Hepatocyte (in vitro differentiated cells): Measurements from ENCODE around the gene TRMT11. TPM values are rescaled to one million over a fixed set of nuclear protein-coding genes. Genes with fewer than 3 reads are reported as not detected.
A peak's percentile ranks its signal among the peaks of the same experiment; 100 is the strongest.

Experiments used
- DNase-seq: peaks from one replicate; pipeline ENCODE4 v3.0.0-alpha.2; 2016; ENCODE audit warnings: low spot score
- H2AFZ ChIP-seq: fragments of 200-600 bp; sonication (generic); 2 replicates; pipeline ENCODE4 v1.6.0; 2016; ENCODE audit warnings: antibody characterized with exemption, mild to moderate bottlenecking
- H3K27ac ChIP-seq: fragments of 200-600 bp; sonication (generic); 2 replicates; pipeline ENCODE4 v1.5.1; 2016; ENCODE audit warnings: mild to moderate bottlenecking
- H3K27me3 ChIP-seq: fragments of 200-600 bp; sonication (generic); 2 replicates; pipeline ENCODE4 v1.6.1; 2016
- H3K36me3 ChIP-seq: fragments of 200-600 bp; sonication (generic); replicated peaks from 2 replicates; pipeline ENCODE4 v1.5.1; 2016; ENCODE audit warnings: low read depth; ENCODE audit not compliant: insufficient read depth
- H3K4me1 ChIP-seq: fragments of 200-600 bp; sonication (generic); 2 replicates; pipeline ENCODE4 v1.5.1; 2016; ENCODE audit warnings: mild to moderate bottlenecking, moderate library complexity; ENCODE audit not compliant: insufficient read depth
- H3K4me2 ChIP-seq: fragments of 200-600 bp; sonication (generic); 2 replicates; pipeline ENCODE4 v1.6.0; 2016
- H3K4me3 ChIP-seq: fragments of 200-600 bp; sonication (generic); 2 replicates; pipeline ENCODE4 v1.5.1; 2016; ENCODE audit warnings: mild to moderate bottlenecking
- H3K79me2 ChIP-seq: fragments of 200-600 bp; sonication (generic); 2 replicates; pipeline ENCODE4 v1.6.0; 2017; ENCODE audit warnings: mild to moderate bottlenecking
- H3K9me2 ChIP-seq: fragments of 200-600 bp; sonication (generic); replicated peaks from 2 replicates; pipeline ENCODE4 v1.6.0; 2017; ENCODE audit warnings: mild to moderate bottlenecking; ENCODE audit not compliant: insufficient read depth
- H3K9me3 ChIP-seq: fragments of 200-600 bp; sonication (generic); 2 replicates; pipeline ENCODE4 v1.5.1; 2016; ENCODE audit warnings: low read depth, mild to moderate bottlenecking
- H4K20me1 ChIP-seq: fragments of 200-600 bp; sonication (generic); 2 replicates; pipeline ENCODE4 v1.6.0; 2016; ENCODE audit warnings: mild to moderate bottlenecking; ENCODE audit not compliant: insufficient read depth, poor library complexity, severe bottlenecking
- CTCF ChIP-seq: fragments of 200-600 bp; sonication (generic); IDR thresholded peaks from 2 replicates; pipeline ENCODE4 v1.5.1; 2016; ENCODE audit warnings: antibody characterized with exemption, mild to moderate bottlenecking; ENCODE audit not compliant: poor library complexity
- EZH2 ChIP-seq: fragments of 200-600 bp; sonication (generic); IDR thresholded peaks from 2 replicates; pipeline ENCODE4 v1.6.1; 2016; ENCODE audit warnings: antibody characterized with exemption, mild to moderate bottlenecking, borderline replicate concordance
- EZH2phosphoT487 ChIP-seq: fragments of 200-600 bp; sonication (generic); IDR thresholded peaks from one replicate; pipeline ENCODE4 v1.6.1; 2018; ENCODE audit warnings: antibody characterized with exemption, mild to moderate bottlenecking, low read depth, moderate library complexity; ENCODE audit not compliant: unreplicated experiment, severe bottlenecking
- WGBS: methylation state at CpG from one replicate; pipeline ENCODE4 v1.1.6; 2016; ENCODE audit warnings: low lambda C conversion rate; ENCODE audit errors: missing lambda C conversion rate; 5-methylcytosine and 5-hydroxymethylcytosine counted together
- polyA plus RNA-seq: library from polyadenylated mRNA; unstranded; fragments of >200 nt; fragmentation: Nextera tagmentation; extraction: Ambion mirVana; gene quantifications from 2 replicates; pipeline ENCODE4 v1.2.1, GENCODE V29; 2016
- total RNA-seq: library from RNA; depleted of rRNA; stranded (reverse); fragments of >200 nt; gene quantifications from 2 replicates; pipeline ENCODE4 v1.2.3, GENCODE V29; 2014

The TRMT11 gene
- total and polyA plus RNA-seq, 2 experiments from 2014 or later, result 18.6 to 27.6 TPM

- Histone ChIP-seq H2AFZ (no peak overlapping the region), H3K36me3 (no peaks in the 10 kb centered on the region)
- WGBS, result 77% methylated on average over 4 of the region's 4 CpGs
Measured at GRCh38 chr6:126075335-126076071, 89.2 kb downstream of the TRMT11 start.

DNA sequence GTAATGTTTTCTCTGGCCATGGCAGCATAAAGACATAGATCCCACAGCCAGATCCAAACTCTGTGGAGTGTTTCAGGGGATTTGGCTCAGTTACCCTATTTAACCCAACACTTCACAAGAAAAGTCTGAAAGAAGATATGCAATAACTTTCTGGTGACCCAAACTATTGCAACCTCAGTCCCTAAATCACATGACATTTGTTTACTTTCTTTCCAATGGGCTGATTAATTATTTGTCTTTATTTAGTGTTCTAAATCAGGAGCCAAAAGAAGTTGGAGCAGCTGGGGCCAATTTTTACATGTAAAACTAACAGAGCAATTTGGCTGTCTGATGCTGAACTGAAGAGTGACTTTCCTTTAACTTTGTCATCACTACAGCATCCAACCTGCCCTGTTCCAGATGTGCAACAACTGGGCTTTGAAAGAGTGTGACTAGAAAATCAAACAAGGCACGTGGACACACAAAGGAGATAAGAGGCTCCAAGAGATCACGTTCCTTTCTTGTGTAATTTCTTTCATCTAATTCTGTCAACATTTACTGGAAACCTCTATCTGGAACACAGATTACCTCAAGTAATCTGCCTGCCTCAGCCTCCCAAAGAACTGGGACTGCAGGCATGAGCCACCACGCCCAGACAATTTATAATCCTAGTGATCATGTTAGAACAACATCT, 90.8 kb downstream of the TRMT11 start:
- DNase-seq, result peak; percentile 23
- no peaks in the 10 kb centered on the region for H3K9me3 ChIP-seq
- no peak overlapping the region for H2AFZ ChIP-seq
- H3K4me2 ChIP-seq, result no peak overlapping the region
- H3K36me3 ChIP-seq, result no peaks in the 10 kb centered on the region
- no peak for TF ChIP-seq EZH2
- TF ChIP-seq CTCF, result no peak
- no peak for TF ChIP-seq EZH2phosphoT487
- WGBS, result 32% methylated on average over 3 of the region's 3 CpGs
- peaks cover 13% of the 10 kb centered on the region for H3K4me1 ChIP-seq
- no peaks in the 10 kb centered on the region for H3K9me2 ChIP-seq
- H3K27me3 ChIP-seq, result no peaks in the 10 kb centered on the region
- H3K4me3 ChIP-seq, result no peak overlapping the region
- no peaks in the 10 kb centered on the region for H4K20me1 ChIP-seq
- no peaks in the 10 kb centered on the region for H3K79me2 ChIP-seq
- no peak overlapping the region for H3K27ac ChIP-seq

More at GRCh38 chr6:126075335-126076071, 89.2 kb downstream of the TRMT11 start:
- TF ChIP-seq CTCF (no peak), EZH2 (no peak), EZH2phosphoT487 (no peak)
- Histone ChIP-seq H3K79me2 (no peaks in the 10 kb centered on the region), H3K27me3 (no peaks in the 10 kb centered on the region), H3K27ac (no peak overlapping the region), H3K9me2 (no peaks in the 10 kb centered on the region), H4K20me1 (no peaks in the 10 kb centered on the region), H3K4me3 (no peak overlapping the region), H3K4me1 (peaks cover 13% of the 10 kb centered on the region), H3K4me2 (no peak overlapping the region), H3K9me3 (no peaks in the 10 kb centered on the region)
- no peak for DNase-seq

- Histone ChIP-seq H3K4me2 (no peak overlapping the region), H3K27me3 (no peaks in the 10 kb centered on the region), H3K9me3 (no peaks in the 10 kb centered on the region), H3K9me2 (no peaks in the 10 kb centered on the region), H3K4me1 (peaks cover 13% of the 10 kb centered on the region), H3K36me3 (no peaks in the 10 kb centered on the region), H3K4me3 (no peak overlapping the region), H2AFZ (no peak overlapping the region), H3K27ac (no peak overlapping the region), H4K20me1 (no peaks in the 10 kb centered on the region), H3K79me2 (no peaks in the 10 kb centered on the region)
- WGBS, result 70% methylated on average over 11 of the region's 11 CpGs
- no peak for TF ChIP-seq CTCF
- no peak for TF ChIP-seq EZH2
- no peak for TF ChIP-seq EZH2phosphoT487
- DNase-seq, result no peak
Measured at GRCh38 chr6:126077810-126078776, 91.8 kb downstream of the TRMT11 start.
